Nephron progenitor cell (in vitro differentiated cells): ENCODE results near the gene YIPF7.

Experiments
- DNase-seq: peaks from one replicate; pipeline ENCODE4 v3.0.0; 2021
- H3K27ac Mint-ChIP-seq: 2 replicates; pipeline ENCODE4 v1.8.0; 2021; ENCODE audit warnings: mild to moderate bottlenecking, moderate library complexity, mixed read lengths
- H3K27me3 Mint-ChIP-seq: 2 replicates; pipeline ENCODE4 v1.8.0; 2021; ENCODE audit warnings: mild to moderate bottlenecking, low read depth, mixed read lengths; ENCODE audit not compliant: poor library complexity
- H3K36me3 Mint-ChIP-seq: 2 replicates; pipeline ENCODE4 v1.8.0; 2021; ENCODE audit warnings: low read depth, mixed read lengths
- H3K4me1 Mint-ChIP-seq: 2 replicates; pipeline ENCODE4 v1.8.0; 2021; ENCODE audit warnings: mixed read lengths
- H3K4me3 Mint-ChIP-seq: 2 replicates; pipeline ENCODE4 v1.8.0; 2021; ENCODE audit warnings: mild to moderate bottlenecking, moderate library complexity, mixed read lengths
- H3K9me3 Mint-ChIP-seq: 2 replicates; pipeline ENCODE4 v1.8.0; 2021; ENCODE audit warnings: mild to moderate bottlenecking, moderate library complexity, mixed read lengths
- CTCF ChIP-seq: fragments of 200-600 bp; sonication (generic); IDR thresholded peaks from 2 replicates; pipeline ENCODE4 v1.5.0; 2021; ENCODE audit warnings: antibody characterized with exemption

The YIPF7 gene

GRCh38 chr4:44678094-44679041, 26.9 kb upstream of the YIPF7 start, which contains the start of gene GUF1:
Gene GUF1 (plus strand): TSS chr4:44678420. CDS start chr4:44678623, 203 bp downstream.
- H3K9me3 Mint-ChIP-seq = no peaks in the 10 kb centered on the region
- H3K4me3 Mint-ChIP-seq = peak within 1 kb of the TSS; percentile 95
- DNase-seq = peak; percentile 74
- peak within 1 kb of the TSS; percentile 98 for H3K27ac Mint-ChIP-seq
- H3K4me1 Mint-ChIP-seq = peaks cover 30% of the 10 kb centered on the region
- H3K36me3 Mint-ChIP-seq = no peaks in the 10 kb centered on the region
- H3K27me3 Mint-ChIP-seq = peaks cover 4% of the 10 kb centered on the region
- TF ChIP-seq CTCF = no peak

GRCh38 chr4:44675366-44675765, 23.9 kb upstream of the YIPF7 start:
- H3K36me3 Mint-ChIP-seq = no peaks in the 10 kb centered on the region
- H3K27ac Mint-ChIP-seq = no peak overlapping the region
- no peak for DNase-seq
- no peak for TF ChIP-seq CTCF
- H3K9me3 Mint-ChIP-seq = no peaks in the 10 kb centered on the region
- no peak overlapping the region for H3K4me3 Mint-ChIP-seq
- peaks cover 20% of the 10 kb centered on the region for H3K27me3 Mint-ChIP-seq
- peaks cover 21% of the 10 kb centered on the region for H3K4me1 Mint-ChIP-seq

- DNase-seq = no peak
- Mint-ChIP-seq H3K4me3 (no peak overlapping the region), H3K9me3 (no peaks in the 10 kb centered on the region), H3K27me3 (peaks cover 20% of the 10 kb centered on the region), H3K27ac (no peak overlapping the region), H3K36me3 (no peaks in the 10 kb centered on the region), H3K4me1 (peaks cover 12% of the 10 kb centered on the region)
- TF ChIP-seq CTCF = no peak
Measured at GRCh38 chr4:44674471-44674870, 23.0 kb upstream of the YIPF7 start.

- Mint-ChIP-seq H3K4me1 (no peaks in the 10 kb centered on the region), H3K27ac (no peak overlapping the region), H3K4me3 (no peak overlapping the region), H3K36me3 (no peaks in the 10 kb centered on the region), H3K27me3 (peaks cover 23% of the 10 kb centered on the region), H3K9me3 (no peaks in the 10 kb centered on the region)
- no peak for DNase-seq
- TF ChIP-seq CTCF = no peak
Measured at GRCh38 chr4:44671636-44672035, 20.2 kb upstream of the YIPF7 start.

- no peak overlapping the region for H3K4me3 Mint-ChIP-seq
- TF ChIP-seq CTCF = no peak
- H3K36me3 Mint-ChIP-seq = no peaks in the 10 kb centered on the region
- no peak overlapping the region for H3K27ac Mint-ChIP-seq
- no peak for DNase-seq
- H3K9me3 Mint-ChIP-seq = no peaks in the 10 kb centered on the region
- H3K27me3 Mint-ChIP-seq = peaks cover 23% of the 10 kb centered on the region
- no peaks in the 10 kb centered on the region for H3K4me1 Mint-ChIP-seq
Measured at GRCh38 chr4:44670506-44671199, 19.2 kb upstream of the YIPF7 start.
